Tibial nerve (tissue), 3 donors: ENCODE data around the gene OXCT1.

Experiments used
- POLR2A ChIP-seq, 2 donors: fragments of 450-650 bp; IDR thresholded peaks; one replicate each; pipeline ENCODE4 v1.6.1; 2017; ENCODE audit warnings: antibody characterized with exemption in 2 of 2, mild to moderate bottlenecking in 2 of 2, moderate library complexity in 2 of 2
- TF ChIP-seq, protein P1 (sequence below), 5 experiments: fragments of 200-600 bp in 3 of 5; fragments of 450-650 bp in 2 of 5; sonication (generic) in 3 of 5; IDR thresholded peaks; one replicate each; pipeline ENCODE4 v1.5.1; 2016 to 2019; ENCODE audit warnings: antibody characterized with exemption in 5 of 5, mild to moderate bottlenecking in 3 of 5, moderate library complexity in 2 of 5

DNA sequence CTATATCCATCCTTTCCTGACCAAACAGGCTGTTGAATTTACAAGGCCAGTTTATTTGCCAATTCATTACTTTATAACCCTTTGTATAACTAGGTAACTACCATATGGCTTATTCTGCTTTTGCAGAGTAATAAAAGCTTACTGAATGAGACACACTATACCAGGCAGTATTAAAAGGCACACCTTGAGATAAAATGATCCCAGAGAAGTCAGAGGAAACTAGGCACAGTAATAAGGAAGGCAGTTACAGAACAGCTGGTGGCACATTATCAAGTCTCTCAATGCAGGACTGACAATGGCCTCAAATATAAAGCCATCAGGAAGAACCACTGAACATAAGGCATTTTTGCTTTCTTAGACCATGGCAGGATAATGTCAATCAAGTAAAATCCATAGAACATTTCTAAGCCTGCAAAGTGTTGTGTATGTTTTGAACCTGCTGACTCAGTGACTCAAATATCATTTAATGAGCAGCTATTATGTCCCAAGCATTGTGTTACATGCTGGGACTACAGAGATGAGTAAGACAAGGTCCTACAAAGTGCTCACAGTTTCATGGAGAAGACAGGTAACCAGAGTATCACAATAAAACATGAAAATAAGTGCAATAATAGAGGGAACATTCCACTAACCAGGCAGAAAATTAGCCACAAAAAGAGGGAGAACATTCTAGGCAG lies 52.5 kb downstream of the OXCT1 start:
- TF ChIP-seq POLR2A (IDR thresholded peaks at IDR 0.05): no peak
- TF ChIP-seq, protein P1, sequence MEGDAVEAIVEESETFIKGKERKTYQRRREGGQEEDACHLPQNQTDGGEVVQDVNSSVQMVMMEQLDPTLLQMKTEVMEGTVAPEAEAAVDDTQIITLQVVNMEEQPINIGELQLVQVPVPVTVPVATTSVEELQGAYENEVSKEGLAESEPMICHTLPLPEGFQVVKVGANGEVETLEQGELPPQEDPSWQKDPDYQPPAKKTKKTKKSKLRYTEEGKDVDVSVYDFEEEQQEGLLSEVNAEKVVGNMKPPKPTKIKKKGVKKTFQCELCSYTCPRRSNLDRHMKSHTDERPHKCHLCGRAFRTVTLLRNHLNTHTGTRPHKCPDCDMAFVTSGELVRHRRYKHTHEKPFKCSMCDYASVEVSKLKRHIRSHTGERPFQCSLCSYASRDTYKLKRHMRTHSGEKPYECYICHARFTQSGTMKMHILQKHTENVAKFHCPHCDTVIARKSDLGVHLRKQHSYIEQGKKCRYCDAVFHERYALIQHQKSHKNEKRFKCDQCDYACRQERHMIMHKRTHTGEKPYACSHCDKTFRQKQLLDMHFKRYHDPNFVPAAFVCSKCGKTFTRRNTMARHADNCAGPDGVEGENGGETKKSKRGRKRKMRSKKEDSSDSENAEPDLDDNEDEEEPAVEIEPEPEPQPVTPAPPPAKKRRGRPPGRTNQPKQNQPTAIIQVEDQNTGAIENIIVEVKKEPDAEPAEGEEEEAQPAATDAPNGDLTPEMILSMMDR (IDR thresholded peaks at IDR 0.05): no peak
